Liver (tissue), 3 donors: ENCODE measurements around the gene ANKRD35.

Experiments used
- GABPA ChIP-seq, 2 donors: IDR thresholded peaks in 1 of 2; conservative IDR thresholded peaks in 1 of 2; 2 replicates each; pipeline ENCODE4 v1.6.1; 2016; ENCODE audit warnings: antibody characterized with exemption in 2 of 2, mild to moderate bottlenecking in 1 of 2, moderate library complexity in 1 of 2
- HNF4G ChIP-seq: IDR thresholded peaks from 2 replicates; pipeline ENCODE4 v1.6.1; 2016; ENCODE audit warnings: antibody characterized with exemption
- JUND ChIP-seq, 2 donors: IDR thresholded peaks; 2 replicates each; pipeline ENCODE4 v1.6.1; 2016; ENCODE audit warnings: antibody characterized with exemption in 2 of 2
- RAD21 ChIP-seq, 2 donors: IDR thresholded peaks; 2 replicates each; pipeline ENCODE4 v1.6.1; 2016; ENCODE audit warnings: antibody characterized with exemption in 2 of 2, mild to moderate bottlenecking in 2 of 2
- REST ChIP-seq: IDR thresholded peaks from 2 replicates; pipeline ENCODE4 v1.6.1; 2016; ENCODE audit warnings: antibody characterized with exemption, mild to moderate bottlenecking
- RXRA ChIP-seq, 2 donors: IDR thresholded peaks; 2 replicates each; pipeline ENCODE4 v1.6.1; 2017 to 2018; ENCODE audit warnings: antibody characterized with exemption in 2 of 2, mild to moderate bottlenecking in 1 of 2
- SP1 ChIP-seq: IDR thresholded peaks from 2 replicates; pipeline ENCODE4 v1.6.1; 2018; ENCODE audit warnings: antibody characterized with exemption, mild to moderate bottlenecking
- TAF1 ChIP-seq: conservative IDR thresholded peaks from 2 replicates; pipeline ENCODE4 v1.6.1; 2016; ENCODE audit warnings: antibody characterized with exemption, mild to moderate bottlenecking
- YY1 ChIP-seq: IDR thresholded peaks from 2 replicates; pipeline ENCODE4 v1.6.1; 2016; ENCODE audit warnings: antibody characterized with exemption, mild to moderate bottlenecking
- TF ChIP-seq, protein P1 (sequence below): fragments of 150-350 bp; IDR thresholded peaks from 2 replicates; pipeline ENCODE4 v1.5.1; 2017; ENCODE audit warnings: improper control_type of control experiment, low read depth, low read length; ENCODE audit not compliant: missing input control
- TF ChIP-seq, protein P2 (sequence below): IDR thresholded peaks from 2 replicates; pipeline ENCODE4 v1.6.1; 2016; ENCODE audit warnings: antibody characterized with exemption
- TF ChIP-seq, protein P3 (sequence below): IDR thresholded peaks from 2 replicates; pipeline ENCODE4 v1.6.1; 2016; ENCODE audit warnings: antibody characterized with exemption
- TF ChIP-seq, protein P4 (sequence below): IDR thresholded peaks from 2 replicates; pipeline ENCODE4 v1.6.1; 2016; ENCODE audit warnings: antibody characterized with exemption
- donor health status: healthy.
- donor health status: healthy.

DNA sequence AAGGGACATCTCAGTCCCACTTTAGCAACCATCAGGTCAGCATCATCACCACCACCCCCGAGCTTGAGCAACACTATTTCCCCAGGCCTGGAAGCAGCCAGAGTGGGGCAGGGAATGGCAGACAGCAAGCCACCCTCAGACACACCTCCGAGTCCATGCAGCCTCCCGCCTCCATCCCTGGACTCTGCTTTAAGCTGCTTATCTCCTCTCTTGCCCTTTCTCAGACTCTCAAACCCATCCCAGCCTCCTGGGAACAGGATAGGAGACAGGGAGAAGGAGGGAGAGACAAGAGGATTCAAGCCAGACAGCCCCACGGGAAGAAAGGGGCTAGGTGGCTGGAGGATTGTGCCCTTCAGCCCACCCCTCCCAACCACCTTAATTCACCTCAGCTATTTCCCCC, 28.5 kb downstream of the ANKRD35 start:
- TF ChIP-seq, protein P1, sequence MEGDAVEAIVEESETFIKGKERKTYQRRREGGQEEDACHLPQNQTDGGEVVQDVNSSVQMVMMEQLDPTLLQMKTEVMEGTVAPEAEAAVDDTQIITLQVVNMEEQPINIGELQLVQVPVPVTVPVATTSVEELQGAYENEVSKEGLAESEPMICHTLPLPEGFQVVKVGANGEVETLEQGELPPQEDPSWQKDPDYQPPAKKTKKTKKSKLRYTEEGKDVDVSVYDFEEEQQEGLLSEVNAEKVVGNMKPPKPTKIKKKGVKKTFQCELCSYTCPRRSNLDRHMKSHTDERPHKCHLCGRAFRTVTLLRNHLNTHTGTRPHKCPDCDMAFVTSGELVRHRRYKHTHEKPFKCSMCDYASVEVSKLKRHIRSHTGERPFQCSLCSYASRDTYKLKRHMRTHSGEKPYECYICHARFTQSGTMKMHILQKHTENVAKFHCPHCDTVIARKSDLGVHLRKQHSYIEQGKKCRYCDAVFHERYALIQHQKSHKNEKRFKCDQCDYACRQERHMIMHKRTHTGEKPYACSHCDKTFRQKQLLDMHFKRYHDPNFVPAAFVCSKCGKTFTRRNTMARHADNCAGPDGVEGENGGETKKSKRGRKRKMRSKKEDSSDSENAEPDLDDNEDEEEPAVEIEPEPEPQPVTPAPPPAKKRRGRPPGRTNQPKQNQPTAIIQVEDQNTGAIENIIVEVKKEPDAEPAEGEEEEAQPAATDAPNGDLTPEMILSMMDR, result no peak
- TF ChIP-seq TAF1 (no peak), GABPA (IDR thresholded peaks at IDR 0.05 in 1 of 2, conservative IDR thresholded peaks at IDR 0.05 in 1 of 2) (no peak), JUND (IDR thresholded peaks at IDR 0.05) (no peak), RXRA (IDR thresholded peaks at IDR 0.05) (no peak), HNF4G (no peak), RAD21 (IDR thresholded peaks at IDR 0.05) (no peak), YY1 (no peak), SP1 (no peak), REST (no peak)
- TF ChIP-seq, protein P2, sequence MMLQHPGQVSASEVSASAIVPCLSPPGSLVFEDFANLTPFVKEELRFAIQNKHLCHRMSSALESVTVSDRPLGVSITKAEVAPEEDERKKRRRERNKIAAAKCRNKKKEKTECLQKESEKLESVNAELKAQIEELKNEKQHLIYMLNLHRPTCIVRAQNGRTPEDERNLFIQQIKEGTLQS, result no peak
- TF ChIP-seq, protein P3, sequence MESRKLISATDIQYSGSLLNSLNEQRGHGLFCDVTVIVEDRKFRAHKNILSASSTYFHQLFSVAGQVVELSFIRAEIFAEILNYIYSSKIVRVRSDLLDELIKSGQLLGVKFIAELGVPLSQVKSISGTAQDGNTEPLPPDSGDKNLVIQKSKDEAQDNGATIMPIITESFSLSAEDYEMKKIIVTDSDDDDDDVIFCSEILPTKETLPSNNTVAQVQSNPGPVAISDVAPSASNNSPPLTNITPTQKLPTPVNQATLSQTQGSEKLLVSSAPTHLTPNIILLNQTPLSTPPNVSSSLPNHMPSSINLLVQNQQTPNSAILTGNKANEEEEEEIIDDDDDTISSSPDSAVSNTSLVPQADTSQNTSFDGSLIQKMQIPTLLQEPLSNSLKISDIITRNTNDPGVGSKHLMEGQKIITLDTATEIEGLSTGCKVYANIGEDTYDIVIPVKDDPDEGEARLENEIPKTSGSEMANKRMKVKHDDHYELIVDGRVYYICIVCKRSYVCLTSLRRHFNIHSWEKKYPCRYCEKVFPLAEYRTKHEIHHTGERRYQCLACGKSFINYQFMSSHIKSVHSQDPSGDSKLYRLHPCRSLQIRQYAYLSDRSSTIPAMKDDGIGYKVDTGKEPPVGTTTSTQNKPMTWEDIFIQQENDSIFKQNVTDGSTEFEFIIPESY, result no peak
- TF ChIP-seq, protein P4, sequence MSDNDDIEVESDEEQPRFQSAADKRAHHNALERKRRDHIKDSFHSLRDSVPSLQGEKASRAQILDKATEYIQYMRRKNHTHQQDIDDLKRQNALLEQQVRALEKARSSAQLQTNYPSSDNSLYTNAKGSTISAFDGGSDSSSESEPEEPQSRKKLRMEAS, result no peak
